Astrocyte (in vitro differentiated cells and primary cell): ENCODE measurements around the gene SNCG. TPM values are rescaled to one million over a fixed set of nuclear protein-coding genes. Genes with fewer than 3 reads are reported as not detected.

Source experiments
- DNase-seq: peaks from one replicate; pipeline ENCODE4 v3.0.0-alpha.2; 2010; ENCODE audit warnings: low read depth
- FAIRE-seq: peaks from 2 replicates; lab custom pipeline; 2011; peaks lifted over from hg19 to GRCh38; lab: Jason Lieb, UNC
- H2AFZ ChIP-seq: 2 replicates; pipeline ENCODE4 v1.6.0; 2012; ENCODE audit warnings: low read depth, low read length, inconsistent platforms
- H3K27ac ChIP-seq: 2 replicates; pipeline ENCODE4 v1.5.1; 2011; ENCODE audit warnings: low read depth, low read length, inconsistent platforms
- H3K27me3 ChIP-seq: 2 replicates; pipeline ENCODE4 v1.6.0; 2011; ENCODE audit warnings: low read length, inconsistent platforms; ENCODE audit not compliant: insufficient read depth
- H3K36me3 ChIP-seq: 2 replicates; pipeline ENCODE4 v1.5.1; 2011; ENCODE audit warnings: low read length, inconsistent platforms; ENCODE audit not compliant: insufficient read depth
- H3K4me1 ChIP-seq: 2 replicates; pipeline ENCODE4 v1.5.1; 2011; ENCODE audit warnings: low read length, inconsistent platforms; ENCODE audit not compliant: insufficient read depth
- H3K4me2 ChIP-seq: 2 replicates; pipeline ENCODE4 v1.6.0; 2012; ENCODE audit warnings: low read length, inconsistent platforms
- H3K4me3 ChIP-seq: 2 replicates; pipeline ENCODE4 v1.5.1; 2011; ENCODE audit warnings: low read depth, mild to moderate bottlenecking, low read length, inconsistent platforms; ENCODE audit not compliant: insufficient read depth
- H3K79me2 ChIP-seq: 2 replicates; pipeline ENCODE4 v1.6.0; 2012; ENCODE audit warnings: mild to moderate bottlenecking, low read length, inconsistent platforms; ENCODE audit not compliant: insufficient read depth
- H3K9ac ChIP-seq: 2 replicates; pipeline ENCODE4 v1.6.0; 2012; ENCODE audit warnings: mild to moderate bottlenecking, low read length, inconsistent platforms
- H3K9me3 ChIP-seq: 2 replicates; pipeline ENCODE4 v1.5.1; 2012; ENCODE audit warnings: low read depth, mild to moderate bottlenecking, low read length, inconsistent platforms; ENCODE audit not compliant: insufficient read depth
- H4K20me1 ChIP-seq: 2 replicates; pipeline ENCODE4 v1.6.0; 2012; ENCODE audit warnings: low read length, inconsistent platforms; ENCODE audit not compliant: insufficient read depth
- H3K27ac Mint-ChIP-seq: one replicate; pipeline ENCODE4 v1.8.0; 2021; ENCODE audit warnings: mild to moderate bottlenecking, mixed read lengths; ENCODE audit not compliant: unreplicated experiment
- H3K27me3 Mint-ChIP-seq: one replicate; pipeline ENCODE4 v1.8.0; 2021; ENCODE audit warnings: low read depth, mixed read lengths; ENCODE audit not compliant: unreplicated experiment
- H3K36me3 Mint-ChIP-seq: one replicate; pipeline ENCODE4 v1.8.0; 2021; ENCODE audit warnings: low read depth, mixed read lengths; ENCODE audit not compliant: unreplicated experiment
- H3K4me1 Mint-ChIP-seq: one replicate; pipeline ENCODE4 v1.8.0; 2021; ENCODE audit warnings: low read depth, mixed read lengths; ENCODE audit not compliant: unreplicated experiment
- H3K4me3 Mint-ChIP-seq: one replicate; pipeline ENCODE4 v1.8.0; 2021; ENCODE audit warnings: mild to moderate bottlenecking, moderate library complexity, mixed read lengths; ENCODE audit not compliant: unreplicated experiment
- H3K9me3 Mint-ChIP-seq: one replicate; pipeline ENCODE4 v1.8.0; 2021; ENCODE audit warnings: mild to moderate bottlenecking, mixed read lengths; ENCODE audit not compliant: unreplicated experiment
- EZH2 ChIP-seq: IDR thresholded peaks from 2 replicates; pipeline ENCODE4 v1.6.1; 2012; ENCODE audit warnings: mild to moderate bottlenecking, low read length, inconsistent platforms; ENCODE audit not compliant: insufficient read depth
- total RNA-seq: library from RNA; stranded (reverse); gene quantifications from 2 replicates; pipeline ENCODE4 v1.2.1, GENCODE V29; 2021
- TF ChIP-seq, protein P1 (sequence below): IDR thresholded peaks from 2 replicates; pipeline ENCODE4 v1.5.1; 2011; ENCODE audit warnings: low read depth, mild to moderate bottlenecking, inconsistent platforms, low read length, moderate library complexity; ENCODE audit not compliant: insufficient read depth

SNCG gene
- total RNA-seq, 1 donor from 2014 or later, result 3.0 TPM

DNA sequence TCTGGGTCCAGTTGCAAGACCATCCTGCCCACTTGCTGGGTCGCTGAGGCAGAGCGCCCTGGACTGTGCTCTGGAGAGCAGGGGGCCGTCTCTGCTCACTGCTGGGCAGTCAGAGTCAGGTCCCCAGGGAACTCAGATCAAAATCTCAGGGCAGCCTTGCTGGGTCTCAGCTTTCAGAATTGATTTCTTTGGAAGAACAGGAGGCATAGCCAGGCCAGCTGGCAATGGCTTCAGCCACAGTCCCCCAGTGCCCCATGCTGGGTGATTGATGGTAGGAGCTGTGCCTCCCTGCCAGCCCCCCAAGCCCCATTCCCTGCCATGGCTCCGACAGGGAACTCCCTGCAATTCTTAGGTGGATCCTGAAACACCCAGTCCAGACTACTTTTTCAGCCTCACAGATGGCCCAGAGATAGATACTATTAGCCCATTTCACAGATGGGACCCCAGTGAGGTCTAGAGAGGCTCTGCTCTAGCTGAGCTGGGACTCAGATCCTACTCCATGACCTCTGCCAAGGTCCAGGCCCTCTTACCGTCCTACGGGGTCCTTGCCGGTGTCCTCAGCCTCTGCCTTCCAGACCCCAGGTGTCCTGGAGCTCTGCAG, 1.5 kb upstream of the SNCG start:
- Histone ChIP-seq H3K4me3 (no peak overlapping the region), H3K9me3 (peaks cover 2% of the 10 kb centered on the region), H3K36me3 (no peaks in the 10 kb centered on the region), H3K9ac (no peak overlapping the region), H4K20me1 (no peaks in the 10 kb centered on the region), H3K27me3 (no peaks in the 10 kb centered on the region), H3K4me1 (peaks cover 20% of the 10 kb centered on the region), H3K4me2 (no peak overlapping the region), H3K79me2 (no peaks in the 10 kb centered on the region), H3K27ac (no peak overlapping the region), H2AFZ (no peak overlapping the region)
- no peak overlapping the region for H3K4me3 Mint-ChIP-seq
- H3K27ac Mint-ChIP-seq, result no peak overlapping the region
- no peak for DNase-seq
- no peaks in the 10 kb centered on the region for H3K27me3 Mint-ChIP-seq
- peaks cover 8% of the 10 kb centered on the region for H3K9me3 Mint-ChIP-seq
- peaks cover 3% of the 10 kb centered on the region for H3K36me3 Mint-ChIP-seq
- peaks cover 11% of the 10 kb centered on the region for H3K4me1 Mint-ChIP-seq
- FAIRE-seq, result no peak
- TF ChIP-seq, protein P1, sequence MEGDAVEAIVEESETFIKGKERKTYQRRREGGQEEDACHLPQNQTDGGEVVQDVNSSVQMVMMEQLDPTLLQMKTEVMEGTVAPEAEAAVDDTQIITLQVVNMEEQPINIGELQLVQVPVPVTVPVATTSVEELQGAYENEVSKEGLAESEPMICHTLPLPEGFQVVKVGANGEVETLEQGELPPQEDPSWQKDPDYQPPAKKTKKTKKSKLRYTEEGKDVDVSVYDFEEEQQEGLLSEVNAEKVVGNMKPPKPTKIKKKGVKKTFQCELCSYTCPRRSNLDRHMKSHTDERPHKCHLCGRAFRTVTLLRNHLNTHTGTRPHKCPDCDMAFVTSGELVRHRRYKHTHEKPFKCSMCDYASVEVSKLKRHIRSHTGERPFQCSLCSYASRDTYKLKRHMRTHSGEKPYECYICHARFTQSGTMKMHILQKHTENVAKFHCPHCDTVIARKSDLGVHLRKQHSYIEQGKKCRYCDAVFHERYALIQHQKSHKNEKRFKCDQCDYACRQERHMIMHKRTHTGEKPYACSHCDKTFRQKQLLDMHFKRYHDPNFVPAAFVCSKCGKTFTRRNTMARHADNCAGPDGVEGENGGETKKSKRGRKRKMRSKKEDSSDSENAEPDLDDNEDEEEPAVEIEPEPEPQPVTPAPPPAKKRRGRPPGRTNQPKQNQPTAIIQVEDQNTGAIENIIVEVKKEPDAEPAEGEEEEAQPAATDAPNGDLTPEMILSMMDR, result no peak
- no peak for TF ChIP-seq EZH2

GRCh38 chr10:86957471-86958115, 806 bp upstream of the SNCG start, which contains the start of gene MMRN2:
Gene MMRN2, minus strand, starts transcription at chr10:86957615. Its CDS starts 74 bp downstream, at chr10:86957541.
- H3K27ac Mint-ChIP-seq, result no peak within 1 kb of the TSS
- peaks cover 20% of the 10 kb centered on the region for H3K4me1 ChIP-seq
- no peaks in the 10 kb centered on the region for H3K79me2 ChIP-seq
- peaks cover 11% of the 10 kb centered on the region for H3K4me1 Mint-ChIP-seq
- H2AFZ ChIP-seq, result no peak within 1 kb of the TSS
- H3K4me2 ChIP-seq, result peak within 1 kb of the TSS; percentile 34
- no peak for TF ChIP-seq EZH2
- TF ChIP-seq, protein P1, result no peak
- FAIRE-seq (no peak), DNase-seq (no peak)
- no peak within 1 kb of the TSS for H3K4me3 Mint-ChIP-seq
- peaks cover 3% of the 10 kb centered on the region for H3K9me3 Mint-ChIP-seq
- no peaks in the 10 kb centered on the region for H4K20me1 ChIP-seq
- no peak within 1 kb of the TSS for H3K4me3 ChIP-seq
- H3K27ac ChIP-seq, result no peak within 1 kb of the TSS
- H3K9me3 ChIP-seq, result no peaks in the 10 kb centered on the region
- H3K27me3 ChIP-seq, result no peaks in the 10 kb centered on the region
- H3K36me3 ChIP-seq, result no peaks in the 10 kb centered on the region
- H3K27me3 Mint-ChIP-seq, result no peaks in the 10 kb centered on the region
- H3K9ac ChIP-seq, result no peak within 1 kb of the TSS
- no peaks in the 10 kb centered on the region for H3K36me3 Mint-ChIP-seq
